HEK293 (cell line): ENCODE data around the gene PFN3.
A peak's percentile ranks its signal among the peaks of the same experiment; 100 is the strongest.
"Not testable (repeated sequence)": the region's sequence is repeated elsewhere in the genome, so short reads cannot be mapped to it uniquely, and the experiment has no call there.

Source experiments
- CTCF ChIA-PET: fragments of 350-600 bp; formaldehyde crosslinking; extraction: SDS; loops from one replicate; lab custom pipeline; 2021; ENCODE audit warnings: antibody characterized with exemption; lab: Yijun Ruan, JAX
- POLR2A ChIA-PET: fragments of 300-600 bp; formaldehyde crosslinking; extraction: SDS; loops from one replicate; lab custom pipeline; 2020; ENCODE audit warnings: antibody characterized with exemption, inconsistent platforms; lab: Yijun Ruan, JAX
- H3K27ac ChIP-seq: fragments of 200-500 bp; sonication (Bioruptor generic); 2 replicates; pipeline ENCODE4 v1.5.1; 2014; ENCODE audit warnings: low read depth, low read length, control low read depth, inconsistent platforms; ENCODE audit errors: extremely low read depth
- H3K36me3 ChIP-seq, 2 experiments: fragments of 200-500 bp in 1 of 2; sonication (Bioruptor generic) in 1 of 2; 1 replicate in 1 of 2; 2 replicates in 1 of 2; pipeline ENCODE4 v1.5.1; 2014 to 2017; ENCODE audit warnings: inconsistent platforms in 2 of 2, low read length in 2 of 2; ENCODE audit not compliant: control insufficient read depth in 2 of 2, insufficient read depth in 1 of 2
- H3K4me1 ChIP-seq: fragments of 200-500 bp; sonication (Bioruptor generic); 2 replicates; pipeline ENCODE4 v1.5.1; 2014; ENCODE audit warnings: mild to moderate bottlenecking, low read length, inconsistent platforms; ENCODE audit not compliant: control insufficient read depth, insufficient read depth
- H3K4me3 ChIP-seq: 2 replicates; pipeline ENCODE4 v1.5.1; 2011; ENCODE audit warnings: low read depth, mild to moderate bottlenecking, control low read depth, low read length, moderate library complexity
- H3K9me3 ChIP-seq: fragments of 200-500 bp; sonication (Bioruptor generic); 2 replicates; pipeline ENCODE4 v1.5.1; 2014; ENCODE audit warnings: low read depth, low read length, inconsistent platforms; ENCODE audit not compliant: control insufficient read depth, insufficient read depth
- OVOL3 ChIP-seq: fragments of 450-650 bp; formaldehyde crosslinking; IDR thresholded peaks from 2 replicates; pipeline ENCODE4 v1.5.1; 2016; ENCODE audit warnings: missing biosample characterization, missing genetic modification characterization
- ZBTB10 ChIP-seq: fragments of 450-650 bp; formaldehyde crosslinking; IDR thresholded peaks from 2 replicates; pipeline ENCODE4 v1.5.1; 2016; ENCODE audit warnings: missing biosample characterization, missing genetic modification characterization
- ZBTB48 ChIP-seq: fragments of 450-650 bp; formaldehyde crosslinking; IDR thresholded peaks from 2 replicates; pipeline ENCODE4 v1.5.1; 2016; ENCODE audit warnings: missing biosample characterization, missing genetic modification characterization
- ZIC2 ChIP-seq: fragments of 450-650 bp; formaldehyde crosslinking; IDR thresholded peaks from 2 replicates; pipeline ENCODE4 v1.5.1; 2016; ENCODE audit warnings: missing biosample characterization, missing genetic modification characterization
- ZNF140 ChIP-seq: fragments of 450-650 bp; formaldehyde crosslinking; IDR thresholded peaks from 2 replicates; pipeline ENCODE4 v1.5.1; 2016; ENCODE audit warnings: missing biosample characterization, missing genetic modification characterization
- ZNF426 ChIP-seq: fragments of 450-650 bp; formaldehyde crosslinking; IDR thresholded peaks from 2 replicates; pipeline ENCODE4 v1.5.1; 2017; ENCODE audit warnings: missing biosample characterization, missing genetic modification characterization, mild to moderate bottlenecking, inconsistent platforms, moderate library complexity
- ZNF518A ChIP-seq: fragments of 450-650 bp; formaldehyde crosslinking; conservative IDR thresholded peaks from 2 replicates; pipeline ENCODE4 v1.5.1; 2016; ENCODE audit warnings: low read depth, missing biosample characterization, missing genetic modification characterization
- ZNF544 ChIP-seq: fragments of 450-650 bp; formaldehyde crosslinking; IDR thresholded peaks from 2 replicates; pipeline ENCODE4 v1.5.0; 2017; ENCODE audit warnings: missing biosample characterization, missing genetic modification characterization
- ZNF658 ChIP-seq: fragments of 450-650 bp; formaldehyde crosslinking; IDR thresholded peaks from 2 replicates; pipeline ENCODE4; 2016; ENCODE audit warnings: missing biosample characterization, missing genetic modification characterization

Gene PFN3

GRCh38 chr5:177361418-177362291 is 38.8 kb downstream of the PFN3 start:
- ChIA-PET POLR2A (interaction anchor here (1.0 to 1.8 kb wide), 3 partner anchors 9 to 65 kb away, joined by 3 to 5 read pairs (median 3); partner anchors contain the start of gene GRK6), CTCF (interaction anchor here (1.0 to 1.8 kb wide), 3 partner anchors 9 to 15 kb away, joined by 3 to 6 read pairs (median 5); no protein-coding TSS in a partner anchor)
- Histone ChIP-seq H3K4me3 (no peak overlapping the region), H3K9me3 (no peaks in the 10 kb centered on the region), H3K27ac (no peak overlapping the region), H3K4me1 (0 out of 2 replicates have a peak, but pooled peaks cover 2% of the 10 kb centered on the region), H3K36me3 (no peaks in the 10 kb centered on the region)
- no peak for TF ChIP-seq ZNF544 (tag by site-specific recombination)

- H3K4me1 ChIP-seq, H3K9me3 ChIP-seq, H3K36me3 ChIP-seq, H3K27ac ChIP-seq, H3K4me3 ChIP-seq: not testable (repeated sequence)
- ChIA-PET POLR2A (interaction anchor here (1.0 to 1.8 kb wide), 4 partner anchors 9 to 66 kb away, joined by 3 to 11 read pairs (median 4); partner anchors contain the start of genes GRK6 and LMAN2), CTCF (interaction anchor here (0.6 to 1.0 kb wide), 2 partner anchors 10 to 68 kb away, joined by 5 read pairs; no protein-coding TSS in a partner anchor)
- TF ChIP-seq ZBTB48 (tag by site-specific recombination) = peak; percentile 62
Measured at GRCh38 chr5:177360740-177361139, 39.7 kb downstream of the PFN3 start.

- H3K4me3 ChIP-seq = no peak overlapping the region
- no peaks in the 10 kb centered on the region for H3K9me3 ChIP-seq
- ChIA-PET CTCF (no interaction called here), POLR2A (interaction anchor here (0.6 to 1.3 kb wide), 2 partner anchors 8 to 19 kb away, joined by 3 to 11 read pairs; partner anchors contain the start of gene LMAN2)
- no peaks in the 10 kb centered on the region for H3K36me3 ChIP-seq
- TF ChIP-seq ZNF518A (tag by site-specific recombination) = no peak
- TF ChIP-seq OVOL3 = no peak
- TF ChIP-seq ZNF658 = no peak
- TF ChIP-seq ZNF426 (tag by site-specific recombination) = no peak
- no peak for TF ChIP-seq ZBTB10 (tag by site-specific recombination)
- H3K27ac ChIP-seq = no peak overlapping the region
- 0 out of 2 replicates have a peak, but pooled peaks cover 2% of the 10 kb centered on the region for H3K4me1 ChIP-seq
Measured at GRCh38 chr5:177359860-177360259, 40.6 kb downstream of the PFN3 start.

- H3K9me3 ChIP-seq = no peaks in the 10 kb centered on the region
- POLR2A ChIA-PET = no interaction called here
- no peak overlapping the region for H3K4me3 ChIP-seq
- no peaks in the 10 kb centered on the region for H3K36me3 ChIP-seq
- no peak overlapping the region for H3K27ac ChIP-seq
- TF ChIP-seq ZNF140 (no peak), ZIC2 (tag by site-specific recombination) (peak; percentile 57)
- TF ChIP-seq, all 188 proteins: peak for 1
- H3K4me1 ChIP-seq = 0 out of 2 replicates have a peak, but pooled peaks cover 2% of the 10 kb centered on the region
- CTCF ChIA-PET = interaction anchor here (0.9 kb wide), 1 partner anchor 11 kb away, joined by 3 read pairs; no protein-coding TSS in a partner anchor
Measured at GRCh38 chr5:177359451-177359851, 41.0 kb downstream of the PFN3 start.
